Brain pericyte (primary cell): ENCODE data around the gene DYNLRB1.

Experiments used
- DNase-seq: peaks from one replicate; pipeline ENCODE4 v3.0.0-alpha.2; 2012; ENCODE audit warnings: low read depth, low spot score

Gene DYNLRB1

DNA sequence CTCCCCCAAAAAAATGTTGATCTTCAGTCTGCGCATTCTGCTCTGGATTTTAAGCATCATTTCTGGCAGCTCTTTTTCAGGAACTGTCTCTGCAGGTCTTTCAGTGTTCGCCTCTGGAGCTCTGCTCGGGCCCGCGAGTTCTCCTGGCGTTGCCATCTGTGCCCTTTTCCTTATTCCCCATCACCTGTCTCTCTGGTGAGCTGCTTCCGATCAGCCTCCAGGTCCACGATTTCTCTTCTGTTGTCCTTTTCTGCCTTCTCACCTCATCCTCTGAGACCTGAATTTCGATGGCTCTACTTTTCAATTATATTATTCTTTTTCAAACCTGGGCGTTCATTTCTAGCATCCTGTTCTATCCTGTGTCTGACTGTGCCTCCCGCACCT lies 41.7 kb downstream of the DYNLRB1 start:
- DNase-seq: no peak

DNA sequence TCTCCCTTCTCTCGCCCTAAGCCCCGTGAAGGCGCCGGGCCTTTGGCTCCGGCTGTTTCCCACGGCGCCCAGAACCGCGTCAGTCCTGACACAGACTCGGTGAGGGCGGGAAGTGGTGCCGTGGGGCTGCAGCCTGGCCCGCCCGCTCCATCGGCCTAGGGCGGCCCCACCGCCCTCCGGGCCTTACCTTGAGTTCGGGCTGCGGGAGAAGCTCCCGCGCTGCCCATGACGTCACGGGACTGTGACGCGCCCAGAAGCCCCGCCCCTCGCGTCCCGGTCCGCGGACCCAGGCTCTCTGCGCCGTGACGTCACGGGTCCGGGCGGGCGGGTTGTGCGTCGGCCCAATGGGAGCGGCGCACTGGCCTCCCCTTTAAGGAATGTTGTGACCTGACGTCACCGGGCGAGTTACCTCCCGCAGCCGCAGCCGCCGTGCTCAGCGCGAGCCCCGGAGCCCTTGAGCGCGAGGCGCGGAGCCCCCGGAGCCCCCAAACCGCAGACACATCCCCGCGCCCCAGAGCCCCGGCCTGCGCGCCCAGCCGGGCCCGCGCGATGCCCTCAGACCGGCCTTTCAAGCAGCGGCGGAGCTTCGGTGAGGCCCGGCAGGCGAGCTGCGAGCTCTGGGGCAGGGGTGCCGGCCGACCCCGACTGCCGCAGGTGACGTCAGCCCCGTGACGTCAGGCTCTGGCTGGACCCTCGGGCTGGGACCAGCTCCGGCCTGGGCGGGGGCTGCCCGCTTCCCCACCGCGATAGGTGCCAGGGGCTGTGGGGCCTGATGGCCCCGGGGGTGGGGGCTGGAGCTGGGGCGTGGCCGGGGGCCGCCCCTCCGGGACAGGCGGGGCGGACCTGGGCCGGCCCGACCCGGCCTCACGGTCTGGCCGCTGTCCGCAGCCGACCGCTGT lies 42.3 kb downstream of the DYNLRB1 start, which contains the start of gene MAP1LC3A:
TSS of gene MAP1LC3A (plus strand) at position 399 of the 899 bp plus-strand sequence. CDS start at position 550, 151 bp downstream.
- DNase-seq: peak; percentile 84

DNA sequence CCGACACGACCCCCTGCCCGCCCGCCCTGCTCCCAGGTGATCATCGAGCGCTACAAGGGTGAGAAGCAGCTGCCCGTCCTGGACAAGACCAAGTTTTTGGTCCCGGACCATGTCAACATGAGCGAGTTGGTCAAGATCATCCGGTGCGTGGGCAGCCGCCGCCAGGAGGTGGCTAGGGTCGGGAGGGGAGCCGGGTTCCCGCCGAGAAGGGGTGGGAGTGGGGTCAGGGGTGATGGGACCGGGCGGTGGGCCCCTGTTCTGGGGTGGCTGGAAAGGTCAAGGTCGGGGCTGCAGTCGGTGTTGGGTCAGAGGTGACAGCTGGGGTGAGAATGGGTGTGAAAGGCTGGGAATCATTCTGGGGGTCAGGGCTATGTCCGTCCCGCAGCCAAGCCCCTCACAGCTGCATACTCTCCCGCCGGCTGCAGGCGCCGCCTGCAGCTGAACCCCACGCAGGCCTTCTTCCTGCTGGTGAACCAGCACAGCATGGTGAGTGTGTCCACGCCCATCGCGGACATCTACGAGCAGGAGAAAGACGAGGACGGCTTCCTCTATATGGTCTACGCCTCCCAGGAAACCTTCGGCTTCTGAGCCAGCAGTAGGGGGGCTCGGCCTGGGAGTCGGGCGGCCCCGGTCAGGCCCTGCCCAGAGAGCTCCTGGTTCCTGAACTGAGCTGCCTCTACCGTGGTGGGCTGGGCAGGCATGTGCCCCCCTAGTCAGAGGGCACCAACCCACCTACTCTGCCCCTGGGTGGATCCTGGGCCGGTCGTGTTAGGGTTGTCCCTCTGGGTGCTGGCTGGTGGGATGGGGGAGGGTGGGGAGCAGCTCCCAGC lies 43.3 kb downstream of the DYNLRB1 start:
- no peak for DNase-seq

DNA sequence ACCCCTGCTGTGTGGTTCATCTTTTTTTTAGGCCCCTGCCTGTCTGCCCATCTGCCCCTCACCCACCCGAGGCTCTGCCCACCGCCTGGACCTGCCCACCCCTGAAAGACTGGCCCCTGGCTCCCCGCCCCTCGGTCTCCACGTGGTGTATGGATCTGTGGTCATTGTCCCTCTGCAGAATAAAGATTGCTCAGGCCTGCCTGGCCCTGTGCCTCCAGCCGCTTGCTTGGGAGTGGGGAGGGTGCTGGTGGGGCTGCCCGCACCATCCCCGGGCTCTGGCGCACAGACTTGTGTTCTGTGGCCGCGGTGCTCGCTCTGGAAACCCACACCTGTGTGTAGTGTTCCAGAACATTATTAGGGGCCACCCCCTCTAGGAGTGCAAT lies 43.9 kb downstream of the DYNLRB1 start:
- DNase-seq: no peak

DNA sequence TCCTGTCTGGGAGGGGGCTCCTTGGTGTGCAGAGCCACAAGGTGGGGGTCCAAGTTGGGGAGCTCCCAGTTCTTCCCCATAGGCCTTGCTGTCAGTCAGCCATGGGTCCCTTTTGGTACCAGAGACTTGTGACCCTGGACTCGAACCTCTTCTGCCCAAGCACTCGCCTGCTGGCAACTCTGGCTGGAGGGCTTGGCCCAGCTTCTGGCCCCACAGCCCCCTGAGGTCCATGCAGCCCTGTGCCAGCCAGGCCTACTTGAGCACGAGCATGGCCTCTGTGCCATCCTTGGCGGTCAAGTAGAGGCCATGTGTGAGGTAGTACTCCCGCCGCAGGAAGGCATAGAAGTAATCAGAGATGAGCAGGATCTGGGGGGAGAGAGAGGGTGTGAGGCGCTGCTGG lies 44.4 kb downstream of the DYNLRB1 start:
- no peak for DNase-seq

DNA sequence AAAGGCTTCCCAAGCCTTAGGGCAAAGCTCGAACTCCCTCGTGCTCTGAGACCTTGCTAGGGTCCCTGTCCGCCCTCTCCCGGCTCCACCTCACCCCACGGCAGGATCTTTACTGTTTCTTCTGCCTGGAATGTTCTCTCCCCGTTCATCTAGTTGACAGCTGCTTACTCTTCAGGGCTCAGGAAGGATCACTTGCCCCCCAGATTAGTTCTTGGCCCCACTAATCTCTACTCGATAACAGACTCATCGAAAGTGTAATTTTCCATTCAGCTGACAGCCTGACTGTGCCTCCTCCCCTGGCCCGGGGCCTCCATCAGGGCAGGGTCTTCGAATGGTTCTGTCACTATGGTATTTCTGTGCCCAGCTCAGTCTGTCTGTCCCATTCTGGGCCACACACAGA lies 45.4 kb downstream of the DYNLRB1 start:
- no peak for DNase-seq

DNA sequence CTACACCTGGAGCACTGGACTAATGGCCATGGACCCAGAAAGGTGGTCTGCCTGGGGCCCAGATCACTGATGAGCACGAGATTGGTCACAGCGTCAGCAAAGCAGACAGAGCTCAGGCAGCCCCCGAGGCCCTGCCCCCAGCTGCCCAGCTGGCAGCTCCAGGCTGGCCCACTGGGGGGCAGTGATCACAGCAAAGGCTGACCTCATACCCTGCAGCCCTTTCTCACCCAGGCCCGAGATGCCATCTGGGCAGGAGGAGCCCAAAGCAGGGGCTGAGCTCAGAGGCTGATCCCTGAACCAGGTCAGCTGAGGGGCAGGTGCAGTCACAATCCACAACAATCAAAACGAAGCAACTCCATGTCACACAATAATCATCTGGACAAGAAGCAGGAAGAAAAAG lies 46.4 kb downstream of the DYNLRB1 start:
- DNase-seq: no peak

DNA sequence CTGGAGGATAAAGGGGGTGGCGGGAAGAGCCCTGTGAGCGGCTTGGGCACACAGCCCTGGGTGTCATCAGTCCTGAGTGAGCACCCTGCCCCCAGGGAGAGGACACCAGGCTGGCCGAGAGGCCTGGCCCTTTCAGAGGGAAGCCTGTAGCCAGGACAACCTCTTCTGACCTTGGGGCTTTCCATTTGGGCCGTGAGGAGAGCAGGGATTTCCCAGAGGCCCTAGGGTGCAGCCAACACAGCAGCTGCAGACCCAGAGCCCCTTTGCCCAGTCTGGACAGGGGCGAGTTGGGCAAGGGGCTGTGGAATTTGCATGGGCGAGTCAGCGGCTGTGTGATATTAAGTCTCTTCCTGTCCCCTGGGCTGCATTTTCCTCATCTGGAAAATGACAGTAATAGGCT lies 48.6 kb downstream of the DYNLRB1 start:
- DNase-seq: no peak

DNA sequence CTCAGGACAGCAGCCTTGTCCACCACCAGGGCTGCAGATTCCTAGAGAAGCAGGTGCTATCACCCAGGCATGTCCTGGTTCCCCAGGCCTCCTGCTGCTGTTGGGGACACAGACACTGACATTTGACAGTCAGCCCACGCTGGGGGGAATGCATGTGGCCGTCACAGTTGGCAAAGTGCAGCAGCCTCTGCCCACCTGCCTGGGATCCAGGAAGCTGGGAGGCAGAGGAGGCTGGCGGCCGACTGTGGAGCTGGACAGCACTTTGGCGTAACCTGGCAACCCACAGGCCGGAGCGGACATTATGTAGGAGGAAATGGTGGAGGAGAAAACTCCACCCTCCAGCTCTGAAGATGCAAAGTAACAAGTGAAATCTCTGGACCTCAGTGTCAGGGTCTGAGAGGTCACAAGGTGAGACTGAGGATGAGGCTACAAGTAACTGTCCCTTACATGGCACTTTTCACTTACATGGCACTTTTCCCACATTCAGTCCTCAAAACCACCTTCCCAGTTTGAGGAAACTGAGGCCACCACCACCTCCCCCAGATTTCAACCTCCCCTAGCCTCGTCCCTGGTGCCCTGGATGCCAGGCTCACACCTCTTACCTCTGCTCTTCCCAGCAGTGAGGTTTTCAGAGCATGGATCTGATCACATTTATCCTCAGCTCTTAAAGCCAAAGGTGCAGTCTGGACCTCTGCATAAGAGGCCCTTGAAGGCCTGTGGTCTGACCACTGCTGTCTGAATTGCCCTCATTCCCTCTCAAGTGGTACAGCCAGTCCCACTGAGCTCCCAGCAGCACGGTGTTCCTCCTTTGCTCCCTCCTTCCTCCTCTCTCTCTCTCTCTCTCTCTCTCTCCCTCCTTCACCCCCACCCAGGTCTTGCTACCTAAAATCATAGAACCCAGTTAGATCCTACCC lies 51.0 kb downstream of the DYNLRB1 start:
- no peak for DNase-seq

DNA sequence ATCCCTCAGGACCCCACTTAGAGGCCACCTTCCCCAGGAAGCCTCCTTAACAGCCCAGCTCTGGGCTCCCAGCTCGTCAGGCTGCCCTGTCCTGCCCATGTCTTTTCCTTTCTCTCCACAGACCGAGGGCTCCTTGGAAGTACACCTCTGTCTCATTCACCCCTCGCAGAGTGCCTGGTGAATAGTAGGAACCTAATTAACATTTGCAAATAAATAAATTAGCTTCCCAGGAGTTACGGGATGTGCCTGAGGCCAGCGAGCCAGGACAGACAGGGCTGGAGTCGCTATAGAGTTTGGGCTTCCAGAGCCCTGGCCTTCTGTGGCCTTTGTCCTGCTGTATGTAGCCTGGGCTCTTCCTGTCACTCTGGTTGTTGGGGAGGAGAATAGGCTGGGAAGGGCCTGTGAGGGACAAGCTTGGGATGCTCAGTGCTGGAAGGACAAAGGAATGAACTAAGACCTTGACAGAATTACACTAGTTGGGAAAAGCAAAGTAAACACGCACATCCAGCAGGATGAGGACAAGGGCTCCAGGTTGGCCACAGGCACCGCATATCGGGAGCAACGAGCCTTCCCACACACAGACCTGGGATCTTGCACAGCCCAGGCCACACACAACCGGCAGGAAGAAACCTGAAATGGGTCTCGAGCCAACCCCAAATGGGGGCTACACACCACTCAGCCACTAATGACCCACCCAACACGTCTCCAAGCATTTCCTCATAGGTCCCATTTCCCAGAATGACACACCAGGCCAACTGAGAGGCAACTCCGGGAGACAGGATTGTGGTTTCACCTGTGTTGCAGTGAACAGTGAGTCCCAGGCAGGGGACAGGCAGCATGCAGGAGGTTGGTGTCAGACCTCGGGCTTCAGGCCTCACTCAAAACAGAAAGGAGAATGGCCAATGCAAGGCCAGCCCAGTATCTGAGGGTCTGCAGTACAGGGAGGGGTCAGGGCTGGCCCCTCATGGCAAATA lies 52.0 kb downstream of the DYNLRB1 start:
- DNase-seq: no peak

DNA sequence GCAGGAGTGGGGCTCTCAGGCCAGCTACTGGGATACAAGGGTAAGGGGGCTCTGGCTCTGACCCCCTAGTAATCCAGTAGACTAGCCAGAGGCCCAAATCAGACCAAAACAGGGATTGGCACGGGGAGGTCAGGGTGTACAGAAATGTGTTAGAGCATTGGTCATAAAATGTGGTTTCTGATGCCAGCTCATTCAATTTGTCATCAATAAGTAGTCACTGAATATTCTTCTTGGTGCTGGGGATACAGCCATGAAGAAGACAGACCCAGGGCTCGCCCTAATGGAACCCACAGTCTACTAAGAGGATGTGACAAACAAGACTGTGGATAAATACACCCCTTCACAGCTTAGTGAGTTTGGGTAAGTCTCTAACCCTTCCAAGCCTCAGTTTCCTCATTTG lies 53.4 kb downstream of the DYNLRB1 start:
- DNase-seq: no peak

DNA sequence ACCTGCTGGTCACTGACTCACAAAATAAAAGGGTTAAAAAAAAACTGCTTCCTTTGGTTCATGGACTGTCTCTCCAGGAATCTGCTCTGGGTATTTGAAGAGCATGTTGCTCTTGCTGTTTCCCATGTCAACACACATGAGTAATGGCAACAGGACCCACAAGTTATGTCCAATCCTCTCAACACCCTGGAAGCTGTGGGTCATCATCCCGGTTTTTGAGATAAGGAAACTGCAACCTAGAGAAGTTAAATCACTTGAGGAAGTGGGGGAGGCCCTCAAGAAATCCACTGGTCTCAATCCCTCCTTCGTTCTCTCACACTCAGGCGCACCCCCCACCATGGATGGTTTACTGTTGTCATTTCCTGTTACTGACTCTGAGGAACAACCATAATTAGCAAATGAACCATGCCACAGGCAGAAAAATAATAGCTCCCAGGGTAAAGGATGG lies 54.7 kb downstream of the DYNLRB1 start:
- DNase-seq: no peak

DNA sequence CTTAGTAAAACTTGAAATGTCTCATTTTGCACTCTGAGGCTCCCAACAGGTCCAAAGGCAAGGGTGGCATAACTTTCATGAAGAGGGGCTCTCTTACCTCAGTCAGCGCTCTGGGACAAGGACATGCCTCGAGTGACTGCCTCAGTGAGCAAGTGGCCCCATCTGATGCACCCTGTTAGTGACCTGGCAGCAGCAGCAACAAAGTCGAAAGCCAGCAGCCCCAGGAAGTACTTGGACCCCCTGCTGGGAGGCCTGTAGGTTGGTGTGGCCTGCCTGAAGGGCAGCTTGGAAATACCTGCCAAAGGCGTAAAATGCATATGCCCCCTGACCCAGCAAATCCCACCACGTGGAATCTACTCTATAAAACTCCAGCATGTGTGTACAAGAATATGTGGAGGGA lies 55.5 kb downstream of the DYNLRB1 start:
- no peak for DNase-seq

DNA sequence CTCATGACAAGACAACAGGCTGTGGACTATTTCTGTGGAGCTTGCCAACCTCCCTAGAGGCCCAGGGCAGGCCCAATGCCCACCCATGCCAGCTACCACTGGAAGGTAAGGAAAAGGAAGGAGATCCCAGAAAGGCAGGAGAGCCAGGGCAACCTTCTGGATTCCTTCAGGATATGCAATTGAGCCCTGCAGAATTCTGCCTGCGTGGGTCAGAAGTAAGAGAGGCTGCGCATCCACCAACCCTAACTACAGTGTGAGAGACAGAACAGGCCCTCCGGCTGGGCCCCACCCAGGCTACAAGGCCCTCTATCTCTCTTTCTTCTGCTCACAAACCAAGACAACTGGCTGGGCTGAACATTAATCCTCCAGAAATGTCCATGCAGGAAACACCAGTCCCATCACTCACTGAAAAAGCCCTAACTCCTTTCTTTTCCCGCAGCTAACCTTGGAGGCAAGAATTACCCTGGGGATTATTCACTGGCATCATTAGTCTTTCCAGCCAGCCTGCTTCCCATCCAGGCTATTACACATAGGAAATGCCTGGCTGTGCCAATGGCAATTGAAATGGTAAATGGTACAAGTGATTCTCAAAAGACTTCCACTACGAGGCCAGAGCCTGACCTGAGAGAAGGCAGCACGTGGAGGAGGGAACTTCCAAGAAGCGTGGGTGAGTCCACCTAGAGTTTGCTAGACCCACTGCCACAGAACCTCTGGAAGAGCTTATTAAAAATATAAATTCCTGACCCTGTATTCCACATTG lies 57.5 kb downstream of the DYNLRB1 start:
- DNase-seq: no peak

DNA sequence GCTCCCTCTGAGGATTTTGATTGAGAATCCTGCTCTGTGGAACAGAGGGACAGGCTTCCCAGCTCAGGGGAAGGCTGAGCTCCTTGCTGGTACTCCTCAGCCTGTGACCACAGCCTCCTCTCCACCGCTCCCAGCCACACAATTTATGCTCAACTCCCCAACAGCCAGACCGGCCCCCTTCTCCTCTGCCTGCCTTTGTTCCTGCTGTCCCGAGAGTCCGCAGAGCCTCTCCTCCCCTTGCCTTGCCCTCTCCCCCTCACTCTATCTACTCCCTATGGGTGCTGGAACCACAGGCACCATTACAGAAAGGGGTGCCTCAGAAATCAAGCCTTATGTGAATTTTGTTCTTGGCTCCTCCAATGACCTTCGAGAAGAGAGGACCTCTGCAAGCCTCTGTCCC lies 58.2 kb downstream of the DYNLRB1 start:
- no peak for DNase-seq

DNA sequence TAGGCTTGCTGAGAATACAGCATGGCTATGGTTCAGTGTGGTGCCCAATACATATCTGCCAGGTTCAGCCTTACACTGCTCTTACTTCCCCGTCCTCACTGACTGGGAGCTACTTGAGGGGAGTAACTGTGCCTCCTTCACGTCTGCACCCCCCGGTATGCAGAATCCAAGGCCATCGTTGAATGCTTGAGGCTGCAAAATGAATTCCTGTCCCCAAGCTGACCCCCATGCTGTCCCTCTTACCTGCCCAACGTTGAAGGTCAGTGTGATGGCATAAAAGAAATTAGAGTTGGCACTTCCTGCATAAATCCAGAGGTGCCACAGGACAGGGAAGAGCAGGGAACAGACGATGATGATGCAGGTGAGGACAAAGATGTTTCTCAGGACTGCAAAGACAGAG lies 58.6 kb downstream of the DYNLRB1 start:
- DNase-seq: no peak

DNA sequence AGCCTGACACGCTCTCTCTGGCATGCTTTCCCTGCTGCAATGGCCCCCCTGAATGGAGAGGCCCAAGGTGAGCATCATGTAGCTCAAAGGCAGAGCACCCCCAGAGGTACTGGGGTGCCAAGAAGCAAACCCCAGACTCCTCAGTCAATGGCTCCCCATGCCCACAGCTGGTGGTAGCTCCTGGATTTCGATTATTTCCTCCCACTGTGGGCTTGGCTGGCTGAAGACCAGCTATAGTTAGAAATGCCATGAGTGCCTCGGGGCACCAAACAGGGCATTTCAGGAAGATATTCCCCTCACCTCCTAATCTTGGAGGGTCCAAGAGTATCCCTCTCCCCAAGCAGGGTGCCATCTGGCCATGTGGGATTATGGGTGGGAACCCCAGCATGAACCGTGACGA lies 59.0 kb downstream of the DYNLRB1 start:
- DNase-seq: no peak

DNA sequence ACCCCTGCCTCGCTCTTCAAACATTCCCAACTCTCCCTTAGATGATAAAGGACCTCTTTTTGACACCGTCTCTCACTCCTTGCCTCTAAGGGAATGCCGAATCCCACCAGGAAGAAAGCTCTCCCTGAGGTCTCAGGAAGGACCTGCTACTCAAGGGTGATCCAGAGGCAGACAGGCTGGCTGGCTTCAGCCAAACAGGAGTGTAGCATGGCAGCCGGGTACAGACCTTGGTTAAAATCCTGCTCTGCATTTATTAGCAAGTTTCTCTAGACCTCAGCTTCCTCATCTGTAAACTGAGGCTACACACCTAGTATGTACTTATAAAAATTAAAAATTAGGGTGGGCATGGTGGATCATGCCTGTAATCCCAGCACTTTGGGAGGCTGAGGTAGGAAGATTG lies 59.5 kb downstream of the DYNLRB1 start:
- no peak for DNase-seq

DNA sequence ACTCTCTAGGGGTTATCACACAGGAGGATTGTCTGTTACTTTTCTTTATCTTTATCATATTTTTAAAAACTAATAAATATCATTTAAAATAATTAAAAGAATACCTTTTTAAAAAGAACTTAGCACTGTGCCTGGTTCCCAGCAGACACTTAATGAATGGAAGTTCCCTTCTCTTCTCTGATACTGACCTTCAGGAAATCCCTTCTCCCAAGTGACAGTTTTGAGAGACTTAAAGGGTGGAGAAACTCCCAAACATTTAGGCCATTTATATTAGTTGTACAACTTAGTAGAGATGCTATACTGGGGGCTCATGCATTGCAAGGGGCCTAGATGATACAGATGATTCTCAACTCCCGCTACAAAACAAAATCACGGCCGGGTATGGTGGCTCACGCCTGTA lies 60.8 kb downstream of the DYNLRB1 start:
- DNase-seq: no peak

DNA sequence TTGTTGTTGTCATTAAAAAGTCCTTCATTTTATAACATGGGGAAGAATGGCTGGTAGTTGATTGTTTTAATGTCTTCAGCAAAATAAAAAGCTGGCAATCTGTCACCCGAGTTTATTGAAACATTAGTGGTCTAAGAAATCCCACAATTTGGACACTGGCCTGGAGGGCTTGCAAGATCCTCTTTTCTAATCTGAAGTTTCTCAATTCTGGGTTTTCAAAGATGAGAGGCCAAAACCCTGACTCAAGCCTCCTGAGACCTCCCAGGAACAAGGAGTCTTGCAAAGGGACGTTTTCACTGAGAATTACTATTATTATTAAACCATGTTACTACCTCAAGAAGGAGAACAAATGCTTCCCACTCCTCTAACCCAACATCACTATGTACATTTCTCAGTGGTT lies 61.8 kb downstream of the DYNLRB1 start:
- no peak for DNase-seq
